ENCODE results near the gene NRP2. TPM values are rescaled to one million over a fixed set of nuclear protein-coding genes. Genes with fewer than 3 reads are reported as not detected.

The NRP2 gene
- total RNA-seq, 6 donors from 2014 or later = 61.4 to 99.4 (median 71.8) TPM

- Histone ChIP-seq H3K4me3 (no peak overlapping the region), H3K9me3 (no peaks in the 10 kb centered on the region), H3K36me3 (no peaks in the 10 kb centered on the region), H3K27me3 (no peaks in the 10 kb centered on the region), H3K4me1 (peaks cover 0 to 9% (median 7%) of the 10 kb centered on the region in 4 donors), H3K27ac (no peak overlapping the region)
- no peak for DNase-seq
- 79 to 88% methylated on average over 7 to 8 of the region's 8 CpGs for WGBS, 2 donors
- no peak for ATAC-seq (ENCODE audit: low FRiP score in 2 of 2)
- no peak for TF ChIP-seq CTCF (IDR thresholded peaks at IDR 0.05)
- no peak for TF ChIP-seq EP300 (IDR thresholded peaks at IDR 0.05)
- TF ChIP-seq POLR2A (IDR thresholded peaks at IDR 0.05) = no peak
These were observed 22.4 kb upstream of the NRP2 start for GRCh38 chr2:205659922-205660321.

GRCh38 chr2:205660521-205661124 lies 21.7 kb upstream of the NRP2 start:
- Histone ChIP-seq H3K4me3 (no peak overlapping the region), H3K9me3 (no peaks in the 10 kb centered on the region), H3K27ac (peak overlapping the region in 1 of 4 donors; percentile 10), H3K27me3 (no peaks in the 10 kb centered on the region), H3K36me3 (no peaks in the 10 kb centered on the region), H3K4me1 (peaks cover 0 to 9% (median 7%) of the 10 kb centered on the region in 4 donors)
- peak in 1 of 2 donors; percentile 12 for TF ChIP-seq POLR2AphosphoS5 (IDR thresholded peaks at IDR 0.05)
- TF ChIP-seq CTCF (IDR thresholded peaks at IDR 0.05) = no peak
- TF ChIP-seq EP300 (IDR thresholded peaks at IDR 0.05) = no peak
- TF ChIP-seq POLR2A (IDR thresholded peaks at IDR 0.05) = no peak
- 50 to 51% methylated on average over 6 to 8 of the region's 8 CpGs for WGBS, 2 donors
- ATAC-seq (ENCODE audit: low FRiP score in 2 of 2) = peak in 1 of 2 donors; percentile 74
- no peak for DNase-seq

- Histone ChIP-seq H3K9me3 (no peaks in the 10 kb centered on the region), H3K4me3 (no peak overlapping the region), H3K36me3 (no peaks in the 10 kb centered on the region), H3K27ac (peak overlapping the region in 1 of 4 donors; percentile 10), H3K27me3 (no peaks in the 10 kb centered on the region), H3K4me1 (peaks cover 0 to 9% (median 7%) of the 10 kb centered on the region in 4 donors)
- 90 to 91% methylated on average over 5 of the region's 5 CpGs for WGBS, 2 donors
- ATAC-seq (ENCODE audit: low FRiP score in 2 of 2) = no peak
- no peak for DNase-seq
- TF ChIP-seq CTCF (IDR thresholded peaks at IDR 0.05) (no peak), POLR2A (IDR thresholded peaks at IDR 0.05) (no peak), EP300 (IDR thresholded peaks at IDR 0.05) (no peak), POLR2AphosphoS5 (IDR thresholded peaks at IDR 0.05) (no peak)
These were observed 21.0 kb upstream of the NRP2 start for GRCh38 chr2:205661281-205661680.

- DNase-seq = no peak
- ATAC-seq (ENCODE audit: low FRiP score in 2 of 2) = no peak
- Histone ChIP-seq H3K4me1 (peaks cover 0 to 5% (median 2%) of the 10 kb centered on the region in 4 donors), H3K4me3 (no peak overlapping the region), H3K36me3 (no peaks in the 10 kb centered on the region), H3K27ac (no peak overlapping the region), H3K9me3 (no peaks in the 10 kb centered on the region), H3K27me3 (no peaks in the 10 kb centered on the region)
- WGBS, 2 donors = 89 to 92% methylated on average over 1 to 3 of the region's 3 CpGs
- TF ChIP-seq CTCF (IDR thresholded peaks at IDR 0.05) (no peak), POLR2AphosphoS5 (IDR thresholded peaks at IDR 0.05) (no peak), EP300 (IDR thresholded peaks at IDR 0.05) (no peak), POLR2A (IDR thresholded peaks at IDR 0.05) (no peak)
These were observed 19.9 kb upstream of the NRP2 start for GRCh38 chr2:205662206-205662965.

Data from upper lobe of left lung (tissue), 6 donors.